NCI-H345 (cell line): ENCODE results near the gene ST8SIA6.
"Not testable (repeated sequence)": the region's sequence is repeated elsewhere in the genome, so short reads cannot be mapped to it uniquely, and the experiment has no call there.

Experiments
- DNase-seq: peaks from one replicate; lab custom pipeline; 2025; lab: John Stamatoyannopoulos, UW

ST8SIA6 gene

DNA sequence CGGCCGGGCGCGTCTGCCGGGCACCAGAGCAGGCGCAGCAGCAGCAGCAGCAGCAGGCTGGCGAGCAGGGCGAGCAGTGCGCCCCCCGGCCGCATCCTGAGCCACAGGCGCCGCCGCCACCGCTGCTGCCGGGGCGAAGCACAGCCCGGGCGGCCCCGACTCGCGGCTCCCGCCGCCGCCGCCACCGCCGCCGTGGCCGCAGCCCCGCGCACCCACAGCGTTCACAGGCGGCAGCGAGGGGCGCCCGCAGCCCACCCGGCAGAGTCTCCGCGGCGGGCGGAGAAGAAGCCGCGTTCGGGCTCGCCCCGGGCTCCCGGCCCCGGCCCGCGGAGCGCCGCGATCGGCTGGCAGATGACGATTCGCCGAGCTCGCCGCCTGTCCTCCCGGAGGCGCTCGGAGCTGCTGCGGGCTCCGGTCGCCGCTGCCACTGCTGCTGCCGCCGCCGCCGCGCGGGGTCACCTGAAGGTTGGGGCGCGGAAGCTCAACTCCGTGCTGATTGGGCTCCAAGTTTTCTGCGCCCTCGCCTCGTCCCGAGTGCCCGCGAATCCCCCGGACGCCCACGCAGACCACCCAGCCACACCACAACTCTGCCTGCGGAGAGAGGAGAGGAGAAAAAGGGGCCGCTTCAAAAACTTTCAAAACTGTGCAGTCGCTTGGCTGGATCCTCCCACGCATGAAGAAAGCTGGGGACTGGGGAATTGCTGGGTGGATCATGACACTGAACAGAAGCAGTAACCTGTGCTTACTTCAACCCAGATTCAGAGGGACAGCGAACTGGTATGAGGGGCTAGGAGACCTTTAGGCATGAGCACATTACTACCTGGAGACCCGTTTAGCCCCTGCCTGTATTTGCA, at the start of gene ST8SIA6:
ST8SIA6 (minus strand) TSS at position 435 of the 854 bp plus-strand sequence; CDS start at position 95, 340 bp downstream.
- DNase-seq, result no peak

DNA sequence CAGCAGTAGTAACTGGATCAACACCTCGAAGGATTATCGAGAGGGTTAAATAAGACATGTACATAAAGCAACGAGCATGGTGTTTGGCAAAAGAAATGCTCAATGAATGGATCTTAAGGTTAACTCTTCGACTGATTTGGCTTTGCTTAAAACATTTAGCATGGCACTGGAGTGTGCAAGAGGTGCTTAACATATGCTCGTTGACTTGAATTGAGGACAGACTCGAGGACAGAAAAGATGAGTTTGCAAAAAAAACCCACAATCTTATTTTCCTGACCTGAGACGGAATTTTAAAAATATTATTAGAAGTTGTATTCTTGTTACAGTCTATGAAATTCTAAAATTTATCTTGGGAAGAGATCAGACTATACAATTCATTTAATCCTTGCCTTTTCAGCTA, 49.4 kb upstream of the ST8SIA6 start:
- DNase-seq, result no peak

DNA sequence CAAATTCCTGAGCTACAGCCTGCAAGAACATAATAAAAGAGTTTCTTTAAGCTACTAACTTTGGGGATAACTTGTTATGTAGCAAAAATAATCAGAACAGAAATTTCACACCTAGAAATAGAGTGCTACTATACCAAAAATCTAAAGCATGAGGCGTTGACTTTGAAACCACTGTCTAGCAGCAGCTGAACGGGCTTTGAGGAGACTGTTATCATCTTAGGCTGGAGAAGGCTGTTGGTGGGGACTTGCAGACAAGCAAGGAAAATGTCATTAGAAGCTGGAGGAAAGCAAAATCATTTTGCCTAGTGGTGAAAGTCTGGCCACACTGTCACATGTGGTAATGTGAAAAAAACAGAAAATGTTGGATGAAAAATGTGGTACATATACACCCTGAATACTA, 48.4 kb upstream of the ST8SIA6 start:
- no peak for DNase-seq

GRCh38 chr10:17499014-17499413, 44.6 kb upstream of the ST8SIA6 start:
- not testable (repeated sequence) for DNase-seq

DNA sequence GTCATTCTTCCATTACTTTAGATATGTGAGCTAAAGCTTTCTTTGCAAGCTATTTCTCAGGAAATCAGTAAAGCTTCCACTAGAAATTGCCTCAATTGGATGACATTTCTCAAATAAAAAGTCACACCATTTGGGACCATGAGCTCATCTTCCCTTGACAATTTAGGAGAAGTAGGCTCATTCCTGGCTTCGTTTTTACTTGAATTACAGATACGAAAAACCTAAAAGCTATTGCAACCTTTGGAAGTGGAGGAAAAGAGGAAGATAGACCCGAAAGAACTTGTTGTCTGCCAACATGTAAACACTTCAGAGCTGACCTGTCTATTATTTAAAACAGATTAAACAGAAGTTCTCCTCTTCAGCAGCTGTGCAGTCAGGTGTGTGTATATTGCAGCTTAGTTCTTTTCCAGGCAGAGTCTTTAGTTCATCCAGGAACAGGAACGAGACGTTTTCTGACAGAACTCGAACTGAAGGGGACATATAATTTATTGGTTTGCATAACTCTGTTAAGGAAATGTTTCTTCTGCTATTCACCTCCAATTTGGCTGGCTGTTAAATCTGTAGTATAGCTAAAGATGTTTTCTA, 43.1 kb upstream of the ST8SIA6 start:
- DNase-seq, result no peak

DNA sequence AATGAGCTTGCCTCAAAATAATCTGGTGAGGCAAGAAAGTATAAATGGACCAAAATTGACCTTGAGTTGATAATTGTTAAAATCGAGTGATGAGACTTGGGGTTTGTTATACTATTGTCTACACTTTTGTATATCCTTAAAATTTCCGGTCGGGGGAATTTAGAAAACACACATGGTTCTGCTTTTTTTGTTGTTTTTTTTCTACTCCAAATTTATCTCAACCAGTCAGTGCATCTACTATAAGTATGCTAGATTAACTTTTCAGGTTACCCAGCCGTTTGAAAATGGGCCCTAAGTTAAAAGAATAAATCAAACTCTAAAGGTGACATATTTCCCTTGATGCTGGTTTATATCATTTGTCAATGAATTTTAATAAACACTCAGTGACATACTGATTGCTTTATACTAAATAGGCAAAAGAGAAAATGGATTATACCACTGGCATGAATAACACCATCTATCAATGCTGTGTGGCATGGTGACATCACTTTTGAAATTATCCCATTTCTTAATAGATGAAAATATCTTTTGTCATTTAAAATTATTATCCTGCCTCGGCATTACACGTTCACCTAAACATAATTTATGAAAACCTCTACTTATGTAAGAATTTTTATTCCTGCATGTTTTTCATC, 40.3 kb upstream of the ST8SIA6 start:
- no peak for DNase-seq

GRCh38 chr10:17488848-17489247, 34.5 kb upstream of the ST8SIA6 start:
- DNase-seq, result no peak

GRCh38 chr10:17483079-17483478, 28.7 kb upstream of the ST8SIA6 start:
- no peak for DNase-seq

- DNase-seq, result no peak
These were observed 25.4 kb upstream of the ST8SIA6 start for GRCh38 chr10:17479822-17480221.

GRCh38 chr10:17479015-17479615, 24.7 kb upstream of the ST8SIA6 start:
- no peak for DNase-seq

DNA sequence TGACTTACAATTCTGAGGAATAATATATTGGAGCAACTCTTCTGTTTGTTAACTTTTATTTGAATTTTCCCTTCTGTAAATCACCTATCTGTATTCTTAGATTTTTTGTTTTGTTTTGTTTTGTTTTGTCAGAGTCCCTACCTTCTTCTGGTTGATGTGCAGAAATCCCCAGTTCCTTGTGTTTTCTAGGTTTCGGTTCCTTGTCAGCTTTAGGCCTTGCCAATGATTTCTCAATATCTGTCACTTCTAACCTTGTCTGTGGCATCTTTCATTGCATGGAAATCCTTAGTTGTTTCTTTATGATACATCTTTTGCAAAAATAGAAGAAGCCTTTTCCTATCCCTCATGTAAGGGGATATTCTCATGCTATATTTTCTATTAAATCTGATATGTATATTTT, 21.7 kb upstream of the ST8SIA6 start:
- DNase-seq, result no peak

DNA sequence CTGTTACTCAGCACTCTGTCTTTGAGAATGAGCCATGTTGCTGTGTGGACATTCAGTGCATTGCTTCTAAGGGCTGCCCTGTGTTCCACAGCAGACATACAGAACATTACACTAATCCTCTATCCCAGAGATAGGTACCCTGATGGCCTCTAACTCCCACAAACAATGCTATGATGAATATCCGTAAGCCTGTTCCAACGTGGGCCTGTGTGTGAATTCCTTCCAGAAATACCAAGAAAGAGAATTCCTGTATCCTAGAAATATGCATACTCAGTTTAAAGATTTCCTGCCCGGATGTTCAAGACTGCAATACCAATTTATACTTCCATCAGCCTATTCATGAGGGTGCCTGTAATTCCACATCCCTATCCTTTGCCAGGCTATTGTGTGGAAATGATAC, 21.3 kb upstream of the ST8SIA6 start:
- DNase-seq, result no peak

DNA sequence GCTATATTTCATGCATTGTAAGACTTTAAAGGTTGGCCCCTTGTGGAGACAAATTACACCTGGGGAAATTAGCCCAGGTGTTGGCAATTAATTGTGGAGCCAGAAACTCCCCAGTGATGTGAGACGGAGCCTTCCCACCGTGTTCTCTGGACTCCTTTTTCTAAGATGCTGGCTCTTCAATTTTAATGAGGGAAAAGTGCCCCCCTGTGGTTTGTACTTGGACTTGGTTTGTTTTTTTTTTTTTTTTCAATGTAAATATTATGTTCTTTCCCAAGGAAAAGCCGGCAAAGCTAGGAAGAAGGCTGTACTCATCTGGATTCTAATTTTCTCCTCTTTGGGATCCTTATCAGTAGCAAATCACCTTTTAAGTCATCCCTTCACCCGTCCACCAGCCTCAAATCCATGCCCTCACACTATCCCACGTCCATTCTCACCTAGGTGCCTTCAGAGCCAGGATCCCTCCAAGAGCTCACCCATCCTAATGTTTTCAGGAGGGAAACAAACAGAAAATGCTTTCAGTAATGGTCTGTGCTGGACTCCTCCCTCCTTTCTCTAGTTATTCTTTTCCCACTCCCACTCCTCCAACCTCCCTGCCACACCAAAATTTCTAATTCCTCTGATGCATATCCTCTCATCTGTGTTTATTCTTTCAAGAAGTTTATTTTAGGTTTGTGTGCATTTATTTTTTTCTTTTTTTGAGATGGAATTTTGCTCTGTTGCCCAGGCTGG, 20.4 kb upstream of the ST8SIA6 start:
- no peak for DNase-seq

GRCh38 chr10:17473228-17473950, 19.0 kb upstream of the ST8SIA6 start:
- DNase-seq, result no peak

GRCh38 chr10:17472481-17473227, 18.3 kb upstream of the ST8SIA6 start:
- DNase-seq, result no peak

- DNase-seq, result no peak
These were observed 15.9 kb upstream of the ST8SIA6 start for GRCh38 chr10:17470246-17470645.

- no peak for DNase-seq
These were observed 11.1 kb upstream of the ST8SIA6 start for GRCh38 chr10:17465328-17466125.

DNA sequence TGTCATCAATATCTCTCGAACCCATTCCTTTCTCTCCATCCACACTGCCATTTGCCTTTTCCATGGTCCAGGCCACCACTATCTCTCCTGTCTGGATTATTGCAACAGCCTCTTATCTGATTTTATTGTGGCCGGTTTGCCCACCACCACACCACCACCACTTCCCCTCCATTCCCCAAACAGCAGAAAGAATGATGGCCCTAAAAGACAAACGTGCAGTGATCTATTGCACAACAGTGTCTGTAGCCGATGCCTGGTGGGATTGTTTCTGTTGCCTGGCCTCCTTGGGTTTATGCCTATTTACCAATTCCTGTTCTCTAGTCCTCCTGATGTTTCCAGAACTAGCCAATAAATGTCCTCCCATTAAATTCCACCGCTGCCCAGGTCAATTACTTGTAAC, 10.2 kb upstream of the ST8SIA6 start:
- no peak for DNase-seq

DNA sequence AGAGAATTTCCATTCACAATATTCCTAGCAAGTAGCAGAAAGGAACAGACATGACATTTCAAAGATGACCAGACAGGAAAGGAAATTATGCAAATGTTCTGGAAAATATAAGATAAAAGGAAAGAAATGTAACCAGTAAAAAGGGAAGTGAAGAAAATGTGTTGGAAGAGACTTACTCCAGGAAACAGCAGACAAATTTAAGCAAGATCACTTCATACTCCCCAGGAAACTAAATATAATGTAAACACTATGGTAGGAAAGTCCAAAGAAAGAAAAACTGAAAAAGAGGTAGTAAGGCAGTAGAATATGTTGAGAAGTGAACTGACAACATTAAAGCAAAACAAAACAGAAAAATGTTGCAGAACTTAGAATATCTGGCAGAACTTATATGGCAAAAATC, 6.4 kb upstream of the ST8SIA6 start:
- DNase-seq, result no peak

GRCh38 chr10:17457083-17457482, 2.7 kb upstream of the ST8SIA6 start:
- no peak for DNase-seq
